Endothelial cell of umbilical vein (primary cell): Measurements from ENCODE around the gene ANKRD35. TPM values are rescaled to one million over a fixed set of nuclear protein-coding genes. Genes with fewer than 3 reads are reported as not detected.

Experiments used
- BruUV-seq: library from RNA; stranded (reverse); fragments of 400-500 nt; replicated peaks from 2 replicates; lab custom pipeline; 2021; lab: Mats Ljungman, UMichigan
- CTCF ChIA-PET: fragments of 300-600, 350-600 bp; sonication (Branson Sonifier 250); formaldehyde crosslinking; loops from one replicate; lab custom pipeline; 2021; ENCODE audit warnings: antibody characterized with exemption, inconsistent platforms; lab: Charles Lee
- POLR2A ChIA-PET: fragments of 300-600, 350-600 bp; sonication (Branson Sonifier 250); formaldehyde crosslinking; loops from one replicate; lab custom pipeline; 2021; ENCODE audit warnings: antibody characterized with exemption, inconsistent platforms; lab: Charles Lee
- DNase-seq: peaks from one replicate; pipeline ENCODE4 v3.0.0-alpha.2; 2011; ENCODE audit warnings: low read depth, low spot score
- FAIRE-seq: peaks from 2 replicates; lab custom pipeline; 2011; peaks lifted over from hg19 to GRCh38; lab: Jason Lieb, UNC
- H2AFZ ChIP-seq: 2 replicates; pipeline ENCODE4 v1.6.0; 2012; ENCODE audit warnings: low read depth, low read length, control low read depth, inconsistent platforms
- H3K27ac ChIP-seq: 2 replicates; pipeline ENCODE4 v1.5.1; 2011; ENCODE audit warnings: low read depth, mild to moderate bottlenecking, control low read depth, low read length, moderate library complexity; ENCODE audit not compliant: insufficient read depth
- H3K27me3 ChIP-seq, 2 experiments: 2 replicates each; pipeline versions ENCODE4 v1.6.0 to v1.6.1; 2011; ENCODE audit warnings: low read length in 2 of 2, mixed read lengths in 1 of 2; ENCODE audit not compliant: control insufficient read depth in 2 of 2, insufficient read depth in 2 of 2
- H3K36me3 ChIP-seq, 2 experiments: 2 replicates in 1 of 2; 3 replicates in 1 of 2; pipeline ENCODE4 v1.5.1; 2011; ENCODE audit warnings: low read length in 2 of 2, mild to moderate bottlenecking in 1 of 2, moderate library complexity in 1 of 2; ENCODE audit not compliant: control insufficient read depth in 2 of 2, insufficient read depth in 2 of 2; ENCODE audit errors: extremely low read depth in 1 of 2
- H3K4me1 ChIP-seq: 3 replicates; pipeline ENCODE4 v1.5.1; 2011; ENCODE audit warnings: mild to moderate bottlenecking, low read length; ENCODE audit not compliant: control insufficient read depth, insufficient read depth; ENCODE audit errors: extremely low read depth
- H3K4me2 ChIP-seq: 2 replicates; pipeline ENCODE4 v1.6.1; 2011; ENCODE audit warnings: low read length, control low read depth, mixed read lengths; ENCODE audit not compliant: insufficient read depth
- H3K4me3 ChIP-seq, 3 experiments: fragments of 200-600 bp in 1 of 3; sonication (generic), shearing (Covaris generic) in 1 of 3; replicated peaks in 1 of 3; 2 replicates each; pipeline ENCODE4 v1.5.1; 2011 to 2016; ENCODE audit warnings: control low read depth in 3 of 3, low read length in 3 of 3, mild to moderate bottlenecking in 2 of 3, inconsistent platforms in 1 of 3, low read depth in 1 of 3, moderate library complexity in 1 of 3; ENCODE audit not compliant: insufficient read depth in 1 of 3
- H3K79me2 ChIP-seq: 2 replicates; pipeline ENCODE4 v1.6.0; 2012; ENCODE audit warnings: low read length, inconsistent platforms; ENCODE audit not compliant: control insufficient read depth, insufficient read depth
- H3K9ac ChIP-seq: replicated peaks from 2 replicates; pipeline ENCODE3; 2011; ENCODE audit warnings: low read length, control low read depth; ENCODE audit not compliant: insufficient read depth; ENCODE audit errors: extremely low read depth
- H3K9me1 ChIP-seq: replicated peaks from 3 replicates; pipeline ENCODE4 v1.6.0; 2011; ENCODE audit warnings: mild to moderate bottlenecking, low read length; ENCODE audit not compliant: control insufficient read depth, insufficient read depth; ENCODE audit errors: extremely low read depth
- H3K9me3 ChIP-seq: replicated peaks from 2 replicates; pipeline ENCODE4 v1.5.1; 2012; ENCODE audit warnings: low read length, inconsistent platforms; ENCODE audit not compliant: control insufficient read depth, insufficient read depth
- H4K20me1 ChIP-seq: replicated peaks from 2 replicates; pipeline ENCODE3; 2011; ENCODE audit warnings: mild to moderate bottlenecking, low read length; ENCODE audit not compliant: control insufficient read depth, insufficient read depth; ENCODE audit errors: extremely low read depth
- CTCF ChIP-seq, 2 donors: IDR thresholded peaks; 1 replicate in 1 of 2; 2 replicates in 1 of 2; pipeline ENCODE4 v1.5.1; 2011; ENCODE audit warnings: low read length in 2 of 2, mild to moderate bottlenecking in 2 of 2, moderate library complexity in 2 of 2, control low read depth in 1 of 2, inconsistent platforms in 1 of 2, low read depth in 1 of 2; ENCODE audit not compliant: insufficient read depth in 1 of 2; ENCODE audit errors: extremely low read depth in 1 of 2
- EZH2 ChIP-seq: IDR thresholded peaks from 2 replicates; pipeline ENCODE4 v1.6.1; 2012; ENCODE audit warnings: borderline replicate concordance, low read depth, mild to moderate bottlenecking, moderate library complexity, low read length, inconsistent platforms; ENCODE audit not compliant: severe bottlenecking
- GATA2 ChIP-seq: IDR thresholded peaks from 2 replicates; pipeline ENCODE4 v1.7.0; 2011; ENCODE audit warnings: low read depth, mild to moderate bottlenecking, moderate library complexity, mixed read lengths, low read length; ENCODE audit not compliant: insufficient read length, insufficient read depth
- JUN ChIP-seq: IDR thresholded peaks from 2 replicates; pipeline ENCODE4 v1.6.1; 2011; ENCODE audit warnings: borderline replicate concordance, low read depth; ENCODE audit not compliant: insufficient read length, insufficient read depth
- MAX ChIP-seq: IDR thresholded peaks from 2 replicates; pipeline ENCODE4 v1.6.1; 2011; ENCODE audit not compliant: insufficient read depth, insufficient read length
- POLR2A ChIP-seq: IDR thresholded peaks from 2 replicates; pipeline ENCODE4 v1.6.1; 2012; ENCODE audit warnings: low read depth, mild to moderate bottlenecking, control low read depth, low read length
- POLR2AphosphoS5 ChIP-seq: IDR thresholded peaks from 2 replicates; pipeline ENCODE4 v1.6.1; 2012; ENCODE audit warnings: low read depth, mild to moderate bottlenecking, control low read depth, low read length, moderate library complexity; ENCODE audit not compliant: insufficient read depth
- dilution Hi-C: fragments of 300-500 bp; cut with MboI; formaldehyde crosslinking; loops from one replicate; pipeline ENCODE4 v1.15.0; 2019; ENCODE audit warnings: low sequenced_read_pairs; ENCODE audit not compliant: extremely low pct_ligation_motif_present
- intact Hi-C: fragments of 100-400 bp; cut with micrococcal nuclease; formaldehyde crosslinking; loops from one replicate; pipeline ENCODE4 v1.10.0; 2022
- polyA plus RNA-seq, 4 experiments: library from polyadenylated mRNA; depleted of rRNA in 3 of 4; stranded (reverse) in 3 of 4; unstranded in 1 of 4; fragments of >200 nt; gene quantifications; 2 replicates each; pipeline versions ENCODE4 v1.2.1 to v1.2.3, GENCODE V29; 2011 to 2012; ENCODE audit warnings: missing spikeins in 1 of 4
- total RNA-seq: library from RNA; stranded (reverse); gene quantifications from 2 replicates; pipeline ENCODE4 v1.2.3, GENCODE V29; 2021

ANKRD35 gene
- total and polyA plus RNA-seq, 2 donors (not counting 3 experiments of a cell fraction or from before 2014, with no cell fraction given), result 0.15 to 0.20 TPM

DNA sequence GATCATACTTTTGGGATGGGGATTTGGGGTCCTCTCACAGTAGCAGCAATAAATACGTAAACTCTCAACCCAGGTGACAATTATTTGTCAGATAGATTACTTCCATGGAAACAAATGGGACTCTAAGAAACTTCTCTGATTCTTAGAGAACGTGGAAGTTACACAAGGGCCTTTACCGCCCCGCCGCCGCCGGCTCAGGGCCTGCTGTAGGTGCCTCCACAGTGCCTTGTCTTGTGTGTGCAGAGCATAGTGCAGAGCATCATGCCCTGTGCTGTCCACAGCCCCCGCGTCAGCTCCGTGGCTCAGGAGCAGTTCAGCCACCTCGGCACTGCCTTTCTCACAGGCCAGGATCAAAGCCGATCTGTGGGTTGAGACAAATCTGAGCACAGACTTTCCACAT, 11.0 kb downstream of the ANKRD35 start:
- CTCF ChIA-PET, result interaction anchor here (1.1 kb wide), 1 partner anchor 17 kb away, joined by 4 read pairs; no protein-coding TSS in a partner anchor
- no peak for DNase-seq
- peaks cover 3% of the 10 kb centered on the region for H3K4me1 ChIP-seq
- no peak overlapping the region for H3K27ac ChIP-seq
- H3K9me1 ChIP-seq, result no peaks in the 10 kb centered on the region
- no peaks in the 10 kb centered on the region for H3K36me3 ChIP-seq
- H3K9ac ChIP-seq, result no peak overlapping the region
- no peak overlapping the region for H2AFZ ChIP-seq
- H3K4me2 ChIP-seq, result no peak overlapping the region
- H3K27me3 ChIP-seq, result peaks cover under 1 to 3% of the 10 kb centered on the region in 2 experiments
- H3K79me2 ChIP-seq, result no peaks in the 10 kb centered on the region
- TF ChIP-seq JUN (no peak), MAX (no peak), POLR2A (no peak), CTCF (IDR thresholded peaks at IDR 0.05; ENCODE audit: extremely low read depth in 1 of 2, insufficient read depth in 1 of 2, low read depth in 1 of 2, low read length in 2 of 2) (no peak), EZH2 (no peak), GATA2 (no peak), POLR2AphosphoS5 (no peak)
- no peaks in the 10 kb centered on the region for H3K9me3 ChIP-seq
- intact Hi-C loops (no loop called here), dilution Hi-C loops (no loop called here)
- POLR2A ChIA-PET, result no interaction called here
- no peak for FAIRE-seq
- no TSS peak for BruUV-seq
- H3K4me3 ChIP-seq, result no peak overlapping the region
- no peaks in the 10 kb centered on the region for H4K20me1 ChIP-seq
